Kidney (tissue), 14 donors: ENCODE results near the gene CTNNA2. TPM values are rescaled to one million over a fixed set of nuclear protein-coding genes. Genes with fewer than 3 reads are reported as not detected.

Experiments
- DNase-seq, 5 donors: peaks; one replicate each; pipeline ENCODE4 v3.0.0-alpha.2; 2013 to 2020
- FAIRE-seq: peaks from 2 replicates; lab custom pipeline; 2012; peaks lifted over from hg19 to GRCh38; lab: Jason Lieb, UNC
- H3K27ac ChIP-seq, 2 donors: one replicate each; pipeline ENCODE4 v1.7.0; 2013; ENCODE audit warnings: low read depth in 2 of 2, low read length in 2 of 2, inconsistent platforms in 1 of 2
- H3K27me3 ChIP-seq: one replicate; pipeline ENCODE4 v1.7.1; 2013; ENCODE audit warnings: low read length, inconsistent platforms; ENCODE audit not compliant: control insufficient read depth, insufficient read depth
- H3K36me3 ChIP-seq, 3 donors: one replicate each; pipeline versions ENCODE4 v1.7.0 to v1.7.1; 2013; ENCODE audit warnings: low read length in 3 of 3, control low read depth in 1 of 3, inconsistent platforms in 1 of 3; ENCODE audit not compliant: insufficient read depth in 3 of 3, control insufficient read depth in 2 of 3
- H3K4me1 ChIP-seq, 3 donors: one replicate each; pipeline versions ENCODE4 v1.7.0 to v1.7.1; 2013; ENCODE audit warnings: low read length in 3 of 3, inconsistent platforms in 1 of 3, low read depth in 1 of 3; ENCODE audit not compliant: control insufficient read depth in 2 of 3, insufficient read depth in 2 of 3
- H3K4me3 ChIP-seq, 3 donors: one replicate each; pipeline versions ENCODE4 v1.7.0 to v1.8.1; 2013; ENCODE audit warnings: low read length in 3 of 3, control low read depth in 1 of 3, inconsistent platforms in 1 of 3
- H3K9ac ChIP-seq, 3 donors: one replicate each; pipeline versions ENCODE4 v1.7.0 to v1.7.1; 2013; ENCODE audit warnings: low read length in 3 of 3, control low read depth in 1 of 3, inconsistent platforms in 1 of 3
- H3K9me3 ChIP-seq, 3 donors: one replicate each; pipeline versions ENCODE4 v1.7.0 to v1.7.1; 2013; ENCODE audit warnings: low read length in 3 of 3, control low read depth in 1 of 3, inconsistent platforms in 1 of 3; ENCODE audit not compliant: control insufficient read depth in 2 of 3, insufficient read depth in 1 of 3
- intact Hi-C: fragments of 100-400 bp; cut with DNase I; formaldehyde crosslinking; loops from one replicate; pipeline ENCODE4 v1.11.1; 2022
- polyA plus RNA-seq: library from polyadenylated mRNA; stranded (reverse); fragments of 350-450 nt; fragmentation: Illumina TruSeq; extraction: RNeasy Lipid Tissue Mini Kit (QIAGEN cat#74804); gene quantifications from one replicate; pipeline ENCODE4 v1.2.3, GENCODE V29; 2014; ENCODE audit warnings: low read depth, low replicate concordance; ENCODE audit not compliant: insufficient read depth
- total RNA-seq: library from RNA; stranded (reverse); fragmentation: NEBNext Ultra II Directional; extraction: Animal tissue kit (Norgen Biotek cat#: 25700); gene quantifications from one replicate; pipeline ENCODE4 v1.2.1, GENCODE V29; 2021
- TF ChIP-seq, protein P1 (sequence below): IDR thresholded peaks from 3 replicates; pipeline ENCODE4 v1.5.1; 2012; ENCODE audit warnings: mild to moderate bottlenecking, moderate library complexity, borderline replicate concordance; ENCODE audit not compliant: insufficient read depth; ENCODE audit errors: extremely low read depth
- donor health status: control.
- donor health status: control.
- donor health status: control.
- donor health status: control.
- donor health status: control.
- donor health status: DM: yes; HTN: yes; CAD: no.
- donor health status: Normal renal cell carcinoma (clear cell type).

CTNNA2 gene
- total and polyA plus RNA-seq, 2 donors from 2014 or later: 0.47 TPM; not detected in 1

- H3K27ac ChIP-seq: no peak overlapping the region
- H3K27me3 ChIP-seq: no peaks in the 10 kb centered on the region
- no peak for FAIRE-seq
- H3K4me3 ChIP-seq: no peak overlapping the region
- H3K9me3 ChIP-seq: no peaks in the 10 kb centered on the region
- TF ChIP-seq, protein P1, sequence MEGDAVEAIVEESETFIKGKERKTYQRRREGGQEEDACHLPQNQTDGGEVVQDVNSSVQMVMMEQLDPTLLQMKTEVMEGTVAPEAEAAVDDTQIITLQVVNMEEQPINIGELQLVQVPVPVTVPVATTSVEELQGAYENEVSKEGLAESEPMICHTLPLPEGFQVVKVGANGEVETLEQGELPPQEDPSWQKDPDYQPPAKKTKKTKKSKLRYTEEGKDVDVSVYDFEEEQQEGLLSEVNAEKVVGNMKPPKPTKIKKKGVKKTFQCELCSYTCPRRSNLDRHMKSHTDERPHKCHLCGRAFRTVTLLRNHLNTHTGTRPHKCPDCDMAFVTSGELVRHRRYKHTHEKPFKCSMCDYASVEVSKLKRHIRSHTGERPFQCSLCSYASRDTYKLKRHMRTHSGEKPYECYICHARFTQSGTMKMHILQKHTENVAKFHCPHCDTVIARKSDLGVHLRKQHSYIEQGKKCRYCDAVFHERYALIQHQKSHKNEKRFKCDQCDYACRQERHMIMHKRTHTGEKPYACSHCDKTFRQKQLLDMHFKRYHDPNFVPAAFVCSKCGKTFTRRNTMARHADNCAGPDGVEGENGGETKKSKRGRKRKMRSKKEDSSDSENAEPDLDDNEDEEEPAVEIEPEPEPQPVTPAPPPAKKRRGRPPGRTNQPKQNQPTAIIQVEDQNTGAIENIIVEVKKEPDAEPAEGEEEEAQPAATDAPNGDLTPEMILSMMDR: no peak
- H3K36me3 ChIP-seq: no peaks in the 10 kb centered on the region
- no peak overlapping the region for H3K9ac ChIP-seq
- no peak for DNase-seq
- intact Hi-C loops: no loop called here
- no peaks in the 10 kb centered on the region for H3K4me1 ChIP-seq
Observed at GRCh38 chr2:80531319-80531718, 1018.5 kb downstream of the CTNNA2 start.

GRCh38 chr2:80545420-80546210 is 1032.8 kb downstream of the CTNNA2 start:
- H3K27ac ChIP-seq: no peak overlapping the region
- H3K36me3 ChIP-seq: no peaks in the 10 kb centered on the region
- H3K4me3 ChIP-seq: no peak overlapping the region
- FAIRE-seq: no peak
- TF ChIP-seq, protein P1: no peak
- H3K27me3 ChIP-seq: no peaks in the 10 kb centered on the region
- no peak for DNase-seq
- no peak overlapping the region for H3K9ac ChIP-seq
- H3K9me3 ChIP-seq: no peaks in the 10 kb centered on the region
- intact Hi-C loops: no loop called here
- no peaks in the 10 kb centered on the region for H3K4me1 ChIP-seq

GRCh38 chr2:80546766-80547165 is 1033.9 kb downstream of the CTNNA2 start:
- FAIRE-seq: no peak
- no peak for DNase-seq

More at GRCh38 chr2:80546766-80547165, 1033.9 kb downstream of the CTNNA2 start:
- intact Hi-C loops: no loop called here
- H3K4me3 ChIP-seq: no peak overlapping the region
- no peaks in the 10 kb centered on the region for H3K9me3 ChIP-seq
- no peaks in the 10 kb centered on the region for H3K36me3 ChIP-seq
- H3K4me1 ChIP-seq: no peaks in the 10 kb centered on the region
- H3K27me3 ChIP-seq: no peaks in the 10 kb centered on the region
- TF ChIP-seq, protein P1: no peak
- no peak overlapping the region for H3K27ac ChIP-seq
- H3K9ac ChIP-seq: no peak overlapping the region
